HG02885 (cell line): ENCODE results near the gene DAND5.

ENCODE experiments used
- ATAC-seq: cut with Tn5 transposase; IDR thresholded peaks from one replicate; pipeline ENCODE4 v1.9.1; 2021; ENCODE audit warnings: mild to moderate bottlenecking; ENCODE audit not compliant: unreplicated experiment, poor library complexity

DAND5 gene

GRCh38 chr19:12969292-12969988, at the start of gene DAND5:
Gene DAND5 (plus strand): TSS chr19:12969576. CDS start chr19:12969661, 85 bp downstream.
- no peak for ATAC-seq

- no peak for ATAC-seq
Observed at GRCh38 chr19:12921047-12921446, 48.3 kb upstream of the DAND5 start.

- no peak for ATAC-seq
Observed at GRCh38 chr19:12922959-12923358, 46.4 kb upstream of the DAND5 start.

GRCh38 chr19:12924621-12925310, 44.6 kb upstream of the DAND5 start:
- no peak for ATAC-seq

GRCh38 chr19:12930002-12930645, 39.3 kb upstream of the DAND5 start:
- no peak for ATAC-seq

- ATAC-seq: no peak
Observed at GRCh38 chr19:12932392-12933286, 36.7 kb upstream of the DAND5 start.

GRCh38 chr19:12933287-12934072, 35.9 kb upstream of the DAND5 start, which contains the start of gene FARSA:
Gene FARSA (minus strand): TSS chr19:12933711. CDS start chr19:12933696, 15 bp downstream.
- peak; percentile 56 for ATAC-seq

GRCh38 chr19:12935071-12935470, 34.3 kb upstream of the DAND5 start:
- ATAC-seq: no peak

- no peak for ATAC-seq
Observed at GRCh38 chr19:12936582-12936981, 32.8 kb upstream of the DAND5 start.

GRCh38 chr19:12937093-12937926, 32.1 kb upstream of the DAND5 start:
- ATAC-seq: no peak

- peak; percentile 89 for ATAC-seq
Observed at GRCh38 chr19:12937927-12938778, 31.2 kb upstream of the DAND5 start, which contains the start of gene CALR. Gene CALR (plus strand): TSS chr19:12938609. CDS start chr19:12938680, 71 bp downstream.

GRCh38 chr19:12938779-12939601, 30.4 kb upstream of the DAND5 start:
- ATAC-seq: no peak

GRCh38 chr19:12939975-12940423, 29.4 kb upstream of the DAND5 start:
- ATAC-seq: no peak

- ATAC-seq: no peak
Observed at GRCh38 chr19:12940897-12941296, 28.5 kb upstream of the DAND5 start.

- no peak for ATAC-seq
Observed at GRCh38 chr19:12943437-12944044, 25.8 kb upstream of the DAND5 start.

- ATAC-seq: no peak
Observed at GRCh38 chr19:12944104-12944674, 25.2 kb upstream of the DAND5 start.
